Activated CD8-positive, alpha-beta memory T cell treated with anti-CD3 and anti-CD28 coated beads, Interleukin-2, amount 50 U/mL, for 1 hour (primary cell): ENCODE results near the gene ING2.
"Not testable (repeated sequence)": the region's sequence is repeated elsewhere in the genome, so short reads cannot be mapped to it uniquely, and the experiment has no call there.

Experiments
- DNase-seq: peaks from one replicate; pipeline ENCODE4 v3.0.0-alpha.2; 2020; ENCODE audit errors: extremely low read depth

ING2 gene, protein sequence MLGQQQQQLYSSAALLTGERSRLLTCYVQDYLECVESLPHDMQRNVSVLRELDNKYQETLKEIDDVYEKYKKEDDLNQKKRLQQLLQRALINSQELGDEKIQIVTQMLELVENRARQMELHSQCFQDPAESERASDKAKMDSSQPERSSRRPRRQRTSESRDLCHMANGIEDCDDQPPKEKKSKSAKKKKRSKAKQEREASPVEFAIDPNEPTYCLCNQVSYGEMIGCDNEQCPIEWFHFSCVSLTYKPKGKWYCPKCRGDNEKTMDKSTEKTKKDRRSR

DNA sequence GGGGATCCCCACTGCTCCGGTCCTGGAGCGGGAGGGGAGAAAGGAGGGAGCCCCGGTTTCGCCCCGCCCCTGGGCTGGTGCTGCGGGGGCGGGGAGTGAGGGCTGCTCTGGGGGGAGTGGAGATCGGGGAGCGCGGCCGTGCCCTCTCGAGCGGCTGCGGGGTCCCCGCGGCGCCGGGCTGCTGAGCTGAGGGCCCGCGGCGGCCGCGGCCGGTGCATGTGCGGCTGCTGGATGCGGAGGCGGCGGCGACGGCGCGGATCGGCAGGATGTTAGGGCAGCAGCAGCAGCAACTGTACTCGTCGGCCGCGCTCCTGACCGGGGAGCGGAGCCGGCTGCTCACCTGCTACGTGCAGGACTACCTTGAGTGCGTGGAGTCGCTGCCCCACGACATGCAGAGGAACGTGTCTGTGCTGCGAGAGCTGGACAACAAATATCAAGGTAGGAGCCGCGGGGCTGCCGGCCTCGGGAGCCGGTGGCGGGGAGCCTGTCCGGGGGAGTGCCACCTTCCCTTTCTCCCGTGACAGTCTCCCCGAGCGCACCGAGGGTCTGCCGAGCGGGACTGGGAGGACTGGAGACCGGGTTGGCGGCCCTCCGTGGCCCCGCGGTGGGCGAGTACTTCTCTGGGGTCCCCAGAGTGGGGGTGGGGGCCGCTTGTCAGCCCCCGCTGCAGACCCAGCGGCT, at the start of gene ING2:
Gene ING2 (plus strand): TSS at position 129 of the 681 bp plus-strand sequence. CDS start 138 bp downstream, at position 267.
- DNase-seq: peak; percentile 63

DNA sequence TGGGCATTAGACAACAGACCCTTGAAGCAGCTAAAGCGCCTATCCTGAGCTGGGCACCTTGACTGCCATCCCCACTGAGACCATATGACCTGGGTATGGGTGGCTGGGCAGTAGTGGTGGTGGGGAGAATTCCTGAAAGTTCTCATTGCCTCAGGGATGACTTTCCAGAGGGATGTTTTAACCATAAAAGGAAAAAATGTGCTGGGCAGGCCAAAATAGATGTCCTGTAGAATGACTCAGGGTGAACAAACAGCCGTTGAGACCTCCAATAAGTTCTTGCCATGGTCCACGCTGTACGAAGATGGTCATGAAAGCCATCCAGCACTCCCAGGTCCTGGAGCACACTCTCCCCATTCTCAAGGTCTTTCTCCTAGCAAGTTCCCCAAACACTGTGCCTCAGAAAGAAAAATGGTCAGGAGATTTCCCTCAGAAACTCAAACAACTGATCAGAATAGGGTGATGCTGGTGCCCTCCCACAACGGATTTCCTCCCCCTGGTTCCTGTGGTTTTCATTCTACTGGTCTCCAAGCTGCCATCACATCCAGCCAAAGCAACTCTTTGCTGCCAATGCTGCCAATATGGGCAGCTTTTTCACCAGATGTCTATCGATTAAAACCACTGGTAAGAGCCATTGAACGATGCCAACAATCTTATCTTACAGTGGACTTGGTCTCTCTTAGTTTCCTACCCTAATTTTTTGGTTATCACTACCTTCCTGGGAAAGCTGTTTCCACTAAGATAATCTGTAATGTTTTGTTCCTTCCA, 49.2 kb upstream of the ING2 start:
- DNase-seq: no peak

DNA sequence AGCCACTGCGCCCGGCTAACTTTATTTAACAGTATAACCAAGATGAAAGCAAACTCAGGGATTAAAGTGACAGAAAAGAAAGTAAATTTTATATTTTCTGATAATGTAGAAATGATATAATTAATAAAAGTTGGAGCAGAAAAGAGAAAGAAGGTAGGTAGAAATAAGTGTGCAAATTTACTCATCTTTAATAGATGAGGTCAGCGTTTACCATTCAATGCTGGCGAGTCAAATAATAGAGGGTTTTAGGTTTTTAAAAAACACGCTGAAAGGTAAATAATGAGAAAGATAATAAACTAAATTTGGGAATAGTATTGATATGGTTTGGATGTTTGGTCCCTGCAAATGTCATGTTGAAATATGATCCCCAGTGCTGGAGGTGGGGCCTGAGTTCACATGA, 46.9 kb upstream of the ING2 start:
- no peak for DNase-seq

DNA sequence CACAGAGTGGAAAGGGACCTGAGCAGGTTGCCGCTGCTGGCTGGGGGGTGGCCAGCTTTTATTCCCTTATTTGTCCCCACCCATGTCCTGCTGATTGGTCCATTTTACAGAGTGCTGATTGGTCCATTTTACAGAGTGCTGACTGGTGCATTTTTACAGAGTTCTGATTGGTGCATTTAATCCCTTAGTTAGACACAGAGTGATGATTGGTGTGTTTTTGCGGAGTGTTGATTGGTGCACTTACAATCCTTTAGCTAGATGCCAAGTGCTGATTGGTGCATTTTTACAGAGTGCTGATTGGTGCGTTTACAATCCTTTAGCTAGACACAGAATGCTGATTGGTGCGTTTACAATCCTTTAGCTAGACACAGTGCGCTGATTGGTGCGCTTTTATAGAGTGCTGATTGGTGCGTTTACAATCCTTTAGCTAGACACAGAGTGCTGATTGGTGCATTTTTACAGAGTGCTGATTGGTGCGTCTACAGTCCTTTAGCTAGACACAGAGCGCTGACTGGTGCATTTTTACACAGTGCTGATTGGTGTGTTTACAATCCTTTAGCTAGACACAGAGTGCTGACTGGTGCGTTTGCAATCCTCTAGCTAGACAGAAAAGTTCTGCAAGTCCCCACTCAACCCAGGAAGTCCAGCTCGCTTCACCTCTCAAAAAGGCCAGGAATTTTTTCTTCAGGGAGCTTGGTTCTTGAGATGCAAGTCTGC, 40.8 kb upstream of the ING2 start:
- not testable (repeated sequence) for DNase-seq

DNA sequence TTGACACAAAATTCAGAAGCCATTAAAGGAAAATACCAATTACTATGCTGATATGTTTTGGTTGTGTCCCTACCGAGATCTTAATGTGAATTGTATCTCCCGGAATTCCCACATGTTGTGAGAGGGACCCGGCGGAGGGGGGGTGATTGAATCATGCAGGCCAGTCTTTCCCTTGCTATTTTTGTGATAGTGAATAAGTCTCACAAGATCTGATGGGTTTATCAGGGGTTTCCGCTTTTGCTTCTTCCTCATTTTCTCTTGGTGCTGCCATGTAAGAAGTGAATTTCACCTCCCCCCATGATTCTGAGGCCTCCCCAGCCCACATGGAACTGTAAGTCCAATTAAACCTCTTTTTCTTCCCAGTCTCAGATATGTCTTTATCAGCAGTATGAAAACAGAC, 39.0 kb upstream of the ING2 start:
- not testable (repeated sequence) for DNase-seq

DNA sequence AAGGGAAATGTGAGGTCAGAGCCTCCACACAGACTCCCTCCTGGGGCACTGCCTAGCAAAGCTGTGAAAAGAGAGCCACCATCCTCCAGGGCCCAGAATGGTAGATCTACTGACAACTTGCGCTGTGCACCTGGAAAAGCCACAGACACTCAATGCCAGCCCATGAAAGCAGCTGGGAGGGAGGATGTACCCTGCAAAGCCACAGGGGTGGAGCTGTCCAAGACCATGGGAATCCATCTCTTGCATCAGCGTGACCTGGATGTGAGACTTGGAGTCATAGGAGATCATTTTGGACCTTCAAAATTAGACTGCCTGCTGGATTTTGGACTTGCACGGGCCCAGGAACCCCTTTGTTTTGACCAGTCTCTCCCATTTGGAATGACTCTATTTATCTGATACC, 37.6 kb upstream of the ING2 start:
- DNase-seq: no peak

DNA sequence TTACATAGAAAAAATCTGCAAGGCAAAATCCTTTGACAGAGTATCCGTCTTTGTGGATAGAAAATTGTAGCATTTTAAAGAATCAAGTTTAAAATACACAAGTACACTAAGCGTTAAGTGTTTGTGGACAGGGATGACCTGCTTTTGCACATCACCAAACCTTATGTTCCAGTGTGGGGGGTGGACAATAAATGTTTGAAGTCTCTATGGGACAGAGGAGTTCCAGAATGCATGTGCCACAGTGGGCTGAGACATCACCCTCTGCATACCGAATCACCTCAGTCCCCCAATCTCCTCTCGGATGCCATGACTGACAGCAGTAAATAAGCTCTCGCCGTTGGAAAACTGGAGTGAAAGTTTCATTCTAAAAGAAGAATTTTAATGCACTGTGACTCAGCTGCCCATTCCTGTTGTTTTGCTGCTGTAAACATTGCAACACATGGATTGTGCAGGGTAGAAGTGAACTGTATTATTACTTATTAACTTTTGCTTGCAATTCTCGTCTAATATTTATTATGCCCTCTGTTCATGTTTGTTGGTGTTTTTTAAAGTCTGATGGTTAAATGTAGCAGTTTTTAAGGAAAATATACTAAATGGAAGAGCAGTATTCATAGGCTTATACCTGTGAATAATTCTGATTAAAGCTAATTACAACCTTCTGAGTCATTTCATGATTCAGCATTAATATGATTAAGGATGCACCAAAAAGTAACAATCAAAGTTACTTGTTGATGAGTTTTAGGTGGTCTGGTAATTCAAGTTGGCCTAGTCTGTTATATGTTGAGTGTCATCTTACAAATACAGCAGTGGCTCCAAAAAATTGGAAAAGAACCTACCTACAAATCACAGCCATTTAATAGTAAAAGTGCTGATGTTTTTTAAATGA, 36.4 kb upstream of the ING2 start:
- no peak for DNase-seq

DNA sequence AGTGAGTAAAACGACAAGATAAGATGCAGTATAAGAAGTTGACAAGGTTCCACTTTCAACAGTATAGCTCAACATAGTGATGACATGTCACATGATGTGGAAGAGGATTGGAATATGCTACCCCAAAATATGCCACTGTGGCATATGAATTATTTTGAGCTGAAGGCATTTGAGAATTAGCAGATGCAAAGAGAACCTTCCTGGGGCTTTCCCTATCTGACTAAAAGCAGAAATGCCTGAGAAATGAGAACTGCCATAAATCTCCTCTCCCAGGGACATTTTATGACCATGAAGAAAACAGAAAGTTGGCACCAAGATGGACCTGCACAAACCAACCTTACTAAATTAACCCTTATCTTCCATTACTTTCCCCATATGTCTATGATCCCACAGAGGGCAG, 35.6 kb upstream of the ING2 start:
- DNase-seq: no peak

DNA sequence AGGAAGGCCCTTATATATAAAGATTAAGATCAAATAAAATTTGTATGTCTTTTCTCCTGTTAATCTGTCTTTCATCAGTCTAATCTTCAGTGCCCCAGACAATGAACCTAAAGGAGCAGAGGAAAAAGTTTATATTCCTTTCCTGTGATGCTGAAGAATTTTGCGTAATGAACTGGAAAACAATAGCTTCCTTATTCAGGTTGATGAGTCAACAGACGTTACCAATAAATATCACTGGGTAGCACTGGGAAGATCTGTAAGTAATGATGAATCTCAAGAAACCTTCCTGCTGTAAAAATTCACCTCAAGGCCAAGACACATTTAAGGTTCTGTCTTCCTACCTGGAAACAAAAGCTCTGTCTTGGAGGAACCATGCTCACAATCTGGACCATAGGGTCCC, 34.9 kb upstream of the ING2 start:
- DNase-seq: no peak

DNA sequence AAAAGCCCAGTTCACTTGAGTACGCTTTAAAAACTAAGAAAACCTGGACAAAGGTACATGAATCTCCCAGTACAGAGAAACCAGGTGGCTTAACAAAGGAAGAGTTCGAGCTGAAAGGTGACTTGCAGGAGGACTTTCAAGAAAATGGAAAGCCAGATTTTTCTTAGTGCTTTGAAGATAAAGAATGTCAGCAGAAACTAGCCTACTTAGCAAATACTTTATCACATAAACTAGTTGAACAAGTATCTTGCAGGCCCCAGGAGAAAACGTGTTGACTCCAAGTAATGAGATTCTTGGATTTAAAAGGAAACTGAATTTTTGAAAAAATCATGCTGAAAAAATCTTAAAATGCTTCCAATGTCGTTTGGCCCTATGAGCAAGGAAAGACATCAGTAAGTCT, 34.0 kb upstream of the ING2 start:
- no peak for DNase-seq

DNA sequence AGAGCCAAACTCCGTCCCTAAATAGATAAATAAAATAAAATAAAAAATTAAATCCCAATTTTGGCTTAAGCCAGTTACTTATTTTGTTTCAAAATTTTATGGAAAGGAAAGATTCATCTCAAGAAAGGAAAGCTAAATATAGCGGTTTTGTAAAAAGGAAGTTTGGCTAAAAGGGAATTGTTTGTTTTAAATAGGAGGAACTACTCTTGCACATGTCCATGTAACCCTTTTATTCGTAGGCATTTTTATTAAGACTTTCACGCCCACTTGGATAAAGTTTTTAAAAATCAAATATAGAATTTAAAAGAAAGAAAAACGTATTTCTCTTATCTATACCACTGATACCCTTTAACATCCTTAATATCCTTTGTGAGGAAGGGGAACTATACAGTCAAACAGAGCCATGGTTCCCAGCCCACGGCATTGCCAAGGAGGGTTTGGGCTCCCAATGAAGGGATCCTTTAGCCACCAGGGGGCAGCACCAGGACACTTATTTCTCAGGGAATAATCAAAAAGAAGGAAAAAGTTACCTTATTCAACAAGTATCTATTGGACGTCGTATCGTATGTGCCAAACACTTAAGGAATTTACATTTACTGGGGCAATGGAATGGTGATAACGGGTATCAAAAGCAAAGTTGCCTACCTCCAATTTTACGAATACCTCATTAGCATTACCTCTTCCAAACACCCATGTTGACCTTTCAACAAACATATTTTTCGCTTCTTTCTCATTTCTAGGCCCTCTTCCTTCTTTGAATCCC, 32.7 kb upstream of the ING2 start:
- peak; percentile 65 for DNase-seq

DNA sequence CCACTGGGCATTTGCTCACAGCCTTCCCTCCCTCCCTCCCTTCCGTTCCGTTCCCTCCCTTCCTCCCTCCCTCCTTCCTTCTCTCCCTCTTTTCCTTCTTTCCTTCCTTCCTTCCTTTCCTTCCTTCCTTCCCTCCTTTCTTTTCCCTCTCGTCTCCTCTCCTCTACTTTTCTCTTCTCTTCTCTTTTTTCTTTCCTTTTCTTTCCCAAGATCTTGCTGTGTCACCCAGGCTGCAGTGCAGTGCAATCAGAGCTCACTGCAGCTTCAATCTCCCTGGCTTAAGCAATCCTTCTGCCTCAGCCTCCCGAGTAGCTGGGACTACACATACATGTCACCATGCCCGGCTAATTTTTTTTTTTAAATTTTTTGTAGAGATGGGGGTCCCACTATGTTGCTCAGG, 26.7 kb upstream of the ING2 start:
- no peak for DNase-seq

DNA sequence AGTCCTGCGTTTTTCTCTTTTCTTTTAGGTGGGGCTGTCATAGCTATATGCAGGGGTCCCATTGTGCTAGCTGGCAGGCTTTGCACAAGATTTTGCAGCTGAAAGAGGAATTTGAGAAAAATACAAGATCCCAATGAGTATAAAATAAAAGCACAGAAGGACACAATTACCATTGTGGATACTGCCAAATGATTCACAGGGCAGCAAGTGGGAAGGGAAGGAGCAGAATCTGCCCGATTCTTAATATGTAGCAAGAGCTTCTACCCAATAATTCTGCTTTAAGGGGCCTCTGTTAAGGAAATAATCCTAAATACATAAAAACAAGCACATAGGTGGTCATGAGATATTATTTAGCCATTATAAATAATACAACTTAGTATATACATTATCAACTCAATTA, 25.9 kb upstream of the ING2 start:
- no peak for DNase-seq

DNA sequence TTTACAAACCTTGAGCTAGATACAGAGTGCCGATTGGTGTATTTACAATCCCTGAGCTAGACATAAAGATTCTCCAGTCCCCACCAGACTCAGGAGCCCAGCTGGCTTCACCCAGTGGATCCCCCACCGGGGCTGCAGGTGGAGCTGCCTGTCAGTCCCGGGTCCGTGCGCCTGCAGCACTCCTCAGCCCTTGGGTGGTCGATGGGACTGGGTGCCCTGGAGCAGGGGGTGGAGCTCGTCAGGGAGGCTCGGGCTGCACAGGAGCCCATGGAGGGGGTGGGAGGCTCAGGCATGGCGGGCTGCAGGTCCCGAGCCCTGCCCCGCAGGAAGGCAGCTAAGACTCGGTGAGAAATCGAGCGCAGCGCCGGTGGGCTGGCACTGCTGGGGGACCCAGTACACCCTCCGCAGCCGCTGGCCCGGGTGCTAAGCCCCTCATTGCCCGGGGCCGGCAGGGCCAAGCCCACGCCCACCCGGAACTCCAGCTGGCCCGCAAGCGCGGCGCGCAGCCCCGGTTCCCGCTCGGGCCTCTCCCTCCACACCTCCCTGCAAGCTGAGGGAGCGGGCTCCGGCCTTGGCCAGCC, 22.3 kb upstream of the ING2 start:
- DNase-seq: not testable (repeated sequence)

DNA sequence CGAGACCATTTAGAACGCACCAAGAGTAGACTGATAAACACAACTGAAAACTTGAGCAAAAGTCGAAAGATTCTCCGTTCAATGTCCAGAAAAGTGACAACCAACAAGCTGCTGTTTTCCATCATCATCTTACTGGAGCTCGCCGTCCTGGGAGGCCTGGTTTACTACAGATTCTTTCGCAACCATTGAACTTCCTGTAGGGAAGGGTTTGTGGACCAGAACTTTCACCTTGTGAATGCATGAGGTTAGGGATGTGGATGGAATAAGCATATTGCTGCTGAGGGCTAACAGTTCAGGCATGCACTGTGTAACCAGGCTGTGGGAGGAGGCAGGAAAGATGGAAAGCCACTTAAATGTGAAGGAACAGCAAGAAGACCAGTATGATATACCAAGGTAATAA, 20.9 kb upstream of the ING2 start:
- DNase-seq: no peak

DNA sequence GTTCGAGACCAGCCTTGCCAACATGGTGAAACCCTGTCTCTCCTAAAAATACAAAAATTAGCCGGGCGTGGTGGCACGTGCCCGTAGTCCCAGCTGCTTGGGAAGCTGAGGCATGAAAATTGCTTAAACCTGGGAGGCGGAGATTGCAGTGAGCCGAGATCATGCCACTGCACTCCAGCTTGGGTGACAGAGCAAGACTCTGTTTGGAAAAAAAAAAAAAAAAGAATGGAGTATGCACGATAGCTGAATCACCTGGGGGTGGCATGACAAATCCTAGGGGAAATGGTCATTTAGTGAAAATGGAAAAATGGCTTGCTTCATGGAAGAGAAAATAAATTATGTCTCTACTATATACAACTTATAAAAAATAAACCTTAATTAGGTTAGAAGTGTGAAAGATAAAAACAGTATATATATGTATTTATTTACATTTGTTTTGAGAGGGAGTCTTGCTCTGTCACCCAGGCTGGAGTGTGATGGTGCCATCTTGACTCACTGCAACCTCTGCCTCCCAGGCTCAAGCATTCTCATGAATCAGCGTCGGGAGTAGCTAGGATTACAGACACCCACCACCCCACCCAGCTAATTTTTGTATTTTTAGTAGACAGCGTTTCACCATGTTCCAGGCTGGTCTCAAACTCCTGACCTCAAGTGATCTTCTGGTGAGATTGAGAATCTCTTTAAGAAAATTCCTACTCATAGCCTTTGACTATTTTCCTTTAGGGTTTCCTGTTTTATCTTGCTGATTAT, 19.3 kb upstream of the ING2 start:
- DNase-seq: no peak

DNA sequence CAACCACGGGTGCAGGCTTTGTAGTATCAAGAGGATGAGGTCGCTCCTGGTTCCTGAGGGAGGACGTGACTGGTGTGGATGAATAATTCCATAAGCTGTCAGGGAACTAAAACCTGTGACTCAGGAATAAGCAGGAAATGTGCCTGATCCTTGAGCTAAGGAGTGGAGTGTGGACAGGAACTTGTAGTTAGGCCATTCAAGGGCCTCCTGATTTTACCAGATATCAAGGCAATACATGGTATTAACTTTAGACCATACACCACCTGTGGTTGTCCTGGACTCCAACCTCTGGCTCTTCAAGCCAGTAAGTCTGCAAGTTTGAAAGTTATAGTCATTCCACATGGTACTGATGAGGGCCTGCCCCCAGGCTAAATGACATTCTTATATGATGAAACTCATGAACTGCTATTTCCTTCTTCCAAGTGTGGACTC, 12.1 kb upstream of the ING2 start:
- no peak for DNase-seq

DNA sequence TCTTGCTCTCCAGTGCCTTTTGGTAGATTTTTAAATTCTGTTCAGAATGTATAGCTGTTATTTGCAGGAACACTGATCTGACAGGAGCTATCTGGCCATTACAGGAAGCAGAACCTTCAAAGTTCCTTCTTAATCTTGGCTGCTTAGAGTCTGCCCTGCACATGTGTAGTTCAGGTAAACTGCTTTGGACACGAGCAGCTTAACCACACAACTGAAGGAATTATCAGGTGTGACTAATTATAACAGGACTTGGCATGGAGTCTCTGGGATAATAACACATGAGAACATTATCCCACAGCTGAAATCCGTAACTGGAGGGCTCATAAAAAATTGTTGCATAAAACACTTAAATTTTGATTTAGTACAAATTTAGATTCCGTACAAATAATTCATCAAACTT, 11.6 kb upstream of the ING2 start:
- DNase-seq: no peak

DNA sequence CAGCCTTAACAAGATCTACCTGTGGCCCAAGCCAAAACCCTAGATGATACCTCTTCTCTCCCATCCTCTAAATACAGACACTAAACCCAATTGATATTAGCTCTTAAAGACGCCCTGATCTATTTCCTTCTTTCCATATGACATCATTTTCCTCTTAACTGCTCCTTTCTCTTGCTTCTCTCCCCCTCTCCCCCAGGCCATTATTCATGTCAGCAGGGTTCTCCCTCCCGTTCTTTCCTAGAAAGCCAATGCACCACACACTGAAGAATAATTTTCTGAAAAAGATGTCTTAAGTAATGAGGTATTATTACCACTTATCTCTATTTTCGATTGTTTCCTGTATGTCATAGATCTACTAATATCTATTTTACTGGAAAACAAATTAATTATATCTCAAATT, 9.7 kb upstream of the ING2 start:
- no peak for DNase-seq
